Measurements from ENCODE around the gene CALR.
"Not testable (repeated sequence)": the region's sequence is repeated elsewhere in the genome, so short reads cannot be mapped to it uniquely, and the experiment has no call there.

The CALR gene

DNA sequence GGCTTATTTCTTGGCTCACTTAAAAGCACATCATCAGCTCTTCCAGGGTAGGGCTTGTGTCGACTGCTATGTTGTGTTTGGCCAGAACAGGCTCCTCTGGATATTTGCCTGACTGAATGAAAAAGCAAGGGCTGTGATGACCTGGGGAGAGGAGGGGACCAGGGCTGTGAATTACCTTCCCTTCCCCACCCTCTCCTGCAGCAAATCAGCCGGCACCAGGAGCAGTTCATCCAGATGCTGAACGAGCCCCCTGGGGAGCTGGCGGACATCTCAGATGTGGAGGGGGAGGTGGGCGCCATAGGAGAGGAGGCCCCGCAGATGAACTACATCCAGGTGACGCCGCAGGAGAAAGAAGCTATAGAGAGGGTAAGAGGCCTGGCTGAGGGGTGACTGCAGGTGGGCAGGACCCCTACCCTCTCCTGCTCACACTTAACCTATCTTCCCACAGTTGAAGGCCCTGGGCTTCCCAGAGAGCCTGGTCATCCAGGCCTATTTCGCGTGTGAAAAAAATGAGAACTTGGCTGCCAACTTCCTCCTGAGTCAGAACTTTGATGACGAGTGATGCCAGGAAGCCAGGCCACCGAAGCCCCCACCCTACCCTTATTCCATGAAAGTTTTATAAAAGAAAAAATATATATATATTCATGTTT, 14.2 kb downstream of the CALR start:
- DNase-seq (ENCODE audit: low read depth in 2 of 2): no peak

- DNase-seq (ENCODE audit: low read depth in 2 of 2): no peak
Measured at GRCh38 chr19:12953138-12953798, 14.9 kb downstream of the CALR start.

- DNase-seq (ENCODE audit: low read depth in 2 of 2): no peak
Measured at GRCh38 chr19:12953799-12954611, 15.6 kb downstream of the CALR start.

- no peak for DNase-seq (ENCODE audit: low read depth in 2 of 2)
Measured at GRCh38 chr19:12954612-12954962, 16.2 kb downstream of the CALR start.

- DNase-seq (ENCODE audit: low read depth in 2 of 2): not testable (repeated sequence)
Measured at GRCh38 chr19:12955575-12955974, 17.2 kb downstream of the CALR start.

GRCh38 chr19:12955996-12956395, 17.6 kb downstream of the CALR start:
- no peak for DNase-seq (ENCODE audit: low read depth in 2 of 2)

DNA sequence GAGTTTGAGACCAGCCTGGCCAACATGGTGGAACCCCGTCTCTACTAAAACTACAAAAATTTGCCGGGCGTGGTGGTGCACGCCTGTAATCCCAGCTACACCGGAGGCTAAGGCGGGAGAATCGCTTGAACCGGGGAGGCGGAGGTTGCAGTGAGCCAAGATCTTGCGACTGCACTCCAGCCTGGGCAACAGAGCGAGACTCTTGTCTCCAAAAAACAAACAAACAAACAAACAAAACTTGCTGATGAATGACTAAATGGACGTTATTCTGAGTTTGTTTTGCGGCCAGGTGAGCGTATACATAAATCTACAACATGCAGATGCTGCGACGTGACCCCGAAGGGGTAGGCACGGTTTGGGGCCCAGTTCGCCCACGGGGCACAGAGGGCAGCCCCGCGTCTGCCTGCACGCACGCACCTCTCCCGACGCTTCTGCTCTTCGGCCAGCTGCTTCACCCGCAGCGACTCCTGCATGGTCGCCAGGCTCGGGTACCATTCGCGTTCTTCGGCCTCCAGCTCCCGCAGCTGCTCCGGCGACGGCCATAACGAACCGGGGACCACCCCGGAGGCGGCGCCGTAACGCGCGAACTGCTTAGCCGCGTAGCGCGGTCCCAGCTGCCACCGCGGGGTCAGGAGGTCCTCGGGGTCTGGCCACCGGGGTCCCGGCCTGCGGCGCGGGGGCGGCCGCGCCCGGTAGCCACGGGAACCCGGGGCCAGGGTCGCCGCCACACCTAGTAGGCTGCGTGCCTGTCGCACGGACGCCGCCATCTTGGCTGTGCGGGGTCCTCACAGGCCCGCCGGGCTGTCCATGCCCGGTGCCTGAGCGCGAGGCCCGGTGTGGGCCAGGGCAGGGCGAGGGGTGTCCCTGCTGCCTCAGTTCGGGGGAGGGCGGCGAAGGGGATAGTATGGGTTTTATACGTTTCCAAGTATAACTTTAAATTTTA, 18.3 kb downstream of the CALR start, which contains the start of gene GADD45GIP1:
Gene GADD45GIP1 (minus strand): TSS at position 778 of the 943 bp plus-strand sequence. CDS start 11 bp downstream, at position 767.
- peak; percentile 74 to 79 for DNase-seq (ENCODE audit: low read depth in 2 of 2)

- DNase-seq (ENCODE audit: low read depth in 2 of 2): not testable (repeated sequence)
Measured at GRCh38 chr19:12957389-12957952, 19.1 kb downstream of the CALR start.

DNA sequence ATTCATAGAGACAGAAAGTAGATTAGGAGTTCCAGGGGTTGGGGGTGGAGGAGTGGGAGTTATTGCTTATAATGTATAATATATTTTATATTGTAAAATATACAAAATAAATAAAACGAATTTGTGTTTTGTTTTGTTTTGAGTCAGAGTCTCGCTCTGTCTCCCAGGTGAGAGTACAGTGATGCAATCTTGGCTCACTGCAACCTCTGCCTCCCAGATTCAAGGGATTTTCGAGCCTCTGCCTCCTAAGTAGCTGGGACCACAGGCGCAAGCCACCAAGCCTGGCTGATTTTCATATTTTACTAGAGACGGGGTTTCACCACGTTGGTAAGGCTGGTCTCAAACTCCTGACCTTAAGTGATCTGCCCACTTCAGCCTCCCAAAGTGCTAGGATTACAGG, 21.1 kb downstream of the CALR start:
- no peak for DNase-seq (ENCODE audit: low read depth in 2 of 2)

DNA sequence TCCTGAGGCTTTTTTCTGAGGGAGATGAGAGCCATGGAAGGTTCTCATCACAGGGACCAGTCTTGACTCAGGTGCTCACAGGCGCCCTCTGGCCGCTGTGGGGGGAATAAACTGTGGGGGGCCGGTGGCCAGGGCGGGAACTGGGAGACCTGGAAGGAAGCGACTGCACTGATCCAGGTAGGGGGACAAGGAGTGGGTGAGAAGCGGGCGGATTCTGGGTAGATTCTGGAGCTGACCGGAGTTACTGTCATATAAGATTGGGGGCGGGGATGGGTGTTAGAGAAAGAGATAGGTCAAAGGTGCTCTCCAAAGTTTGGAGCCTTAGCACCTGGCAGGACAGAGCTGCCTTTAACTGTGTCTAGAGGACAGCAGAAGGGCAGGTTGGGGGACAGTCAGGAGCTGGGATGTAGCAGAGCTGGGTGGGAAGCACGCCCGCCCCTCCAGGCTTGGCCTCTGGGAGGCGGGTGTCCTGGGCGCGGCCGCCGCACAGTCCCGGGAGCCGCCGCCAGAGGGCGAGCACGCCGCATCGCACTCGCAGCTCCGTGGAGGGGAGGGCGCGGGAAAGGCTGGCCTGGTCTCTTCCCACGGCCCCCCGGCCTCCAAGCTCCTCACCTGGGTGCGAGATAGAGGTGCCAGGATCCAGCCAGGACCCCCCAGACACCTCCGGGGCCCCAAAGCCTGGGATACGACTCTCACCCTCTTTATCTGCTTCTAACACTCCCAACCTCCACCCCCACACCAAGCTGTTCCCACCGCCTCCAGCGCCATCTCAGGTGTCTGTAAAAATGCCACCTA, 26.8 kb downstream of the CALR start:
- DNase-seq (ENCODE audit: low read depth in 2 of 2): peak; percentile 65 to 85

- no peak for DNase-seq (ENCODE audit: low read depth in 2 of 2)
Measured at GRCh38 chr19:12965812-12966135, 27.4 kb downstream of the CALR start.

- no peak for DNase-seq (ENCODE audit: low read depth in 2 of 2)
Measured at GRCh38 chr19:12967907-12968306, 29.5 kb downstream of the CALR start.

- DNase-seq (ENCODE audit: low read depth in 2 of 2): no peak
Measured at GRCh38 chr19:12969292-12969988, 31.0 kb downstream of the CALR start, which contains the start of gene DAND5. Gene DAND5, plus strand, starts transcription at chr19:12969576. Its CDS starts 85 bp downstream, at chr19:12969661.

- no peak for DNase-seq (ENCODE audit: low read depth in 2 of 2)
Measured at GRCh38 chr19:12970070-12970820, 31.8 kb downstream of the CALR start.

- DNase-seq (ENCODE audit: low read depth in 2 of 2): no peak
Measured at GRCh38 chr19:12973236-12973635, 34.8 kb downstream of the CALR start.

DNA sequence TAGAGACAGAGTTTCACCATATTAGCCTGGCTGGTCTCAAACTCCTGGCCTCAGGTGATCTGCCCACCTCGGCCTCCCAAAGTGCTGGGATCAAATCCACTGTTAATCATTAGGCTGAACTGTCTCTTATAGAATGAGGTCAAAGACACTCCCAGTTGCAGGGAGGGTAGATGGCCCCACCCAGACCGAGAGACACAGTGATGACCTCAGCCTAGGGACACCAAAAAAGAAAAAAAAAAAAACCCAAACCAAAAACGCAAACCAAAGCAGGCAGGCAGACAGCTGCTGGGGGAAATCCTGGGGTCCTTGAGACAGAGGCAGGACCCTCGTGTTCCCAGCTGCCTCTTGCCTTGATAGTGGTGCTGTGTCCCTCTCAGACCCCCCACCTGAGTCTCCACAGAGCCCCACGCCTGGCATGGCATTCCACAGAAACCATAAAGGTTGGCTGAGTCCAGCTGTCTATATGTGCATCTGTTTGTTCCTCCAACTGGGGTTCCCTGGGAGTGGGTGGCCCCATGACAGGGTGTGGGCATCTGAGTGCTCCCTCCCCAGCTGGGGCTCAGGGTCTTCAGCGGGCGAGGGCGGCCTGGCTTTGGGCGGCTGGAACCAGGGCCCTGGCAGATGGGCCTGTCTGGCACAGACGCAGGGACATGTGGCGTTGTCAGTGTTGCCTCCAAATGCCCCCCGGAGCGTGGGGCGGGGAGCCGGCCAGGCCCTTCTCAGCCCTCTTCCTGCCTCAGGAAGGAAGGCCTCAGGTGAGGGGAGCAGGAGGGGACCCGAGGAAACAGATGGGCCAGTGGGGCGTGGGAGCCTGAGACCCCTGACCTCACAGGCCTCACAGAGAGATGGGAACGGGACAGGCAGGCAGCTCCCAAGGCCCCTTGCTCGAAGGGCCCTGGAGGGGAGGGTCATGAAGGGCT, 36.2 kb downstream of the CALR start:
- DNase-seq (ENCODE audit: low read depth in 2 of 2): no peak

GRCh38 chr19:12975221-12975741, 36.9 kb downstream of the CALR start:
- no peak for DNase-seq (ENCODE audit: low read depth in 2 of 2)

GRCh38 chr19:12976109-12976508, 37.7 kb downstream of the CALR start:
- not testable (repeated sequence) for DNase-seq (ENCODE audit: low read depth in 2 of 2)
